Measurements from ENCODE around the gene ATCAY.
"Not testable (repeated sequence)": the region's sequence is repeated elsewhere in the genome, so short reads cannot be mapped to it uniquely, and the experiment has no call there.

The ATCAY gene

GRCh38 chr19:3950871-3951861, 70.7 kb downstream of the ATCAY start:
- no peak for DNase-seq

- not testable (repeated sequence) for DNase-seq
Measured at GRCh38 chr19:3952755-3953276, 72.3 kb downstream of the ATCAY start.

DNA sequence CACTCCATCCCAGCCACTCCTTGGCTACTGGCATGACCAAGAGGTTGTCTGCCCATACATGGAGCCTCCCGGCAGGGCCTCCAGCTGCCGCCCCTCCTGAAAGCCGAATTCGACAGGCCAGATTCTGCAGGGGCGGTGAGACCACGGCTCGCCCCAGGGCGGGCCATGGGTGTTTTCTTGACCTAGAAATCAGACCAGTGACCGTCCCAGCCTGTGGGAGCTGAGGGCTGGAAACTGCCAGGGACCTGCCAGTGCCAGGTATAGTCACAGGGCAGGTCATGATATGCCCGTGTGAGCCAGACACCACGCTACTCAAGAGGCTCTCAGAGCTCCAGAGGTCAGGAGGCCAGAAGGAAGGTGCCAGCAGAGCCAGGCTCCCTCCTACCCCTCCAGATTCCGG, 73.6 kb downstream of the ATCAY start:
- no peak for DNase-seq

DNA sequence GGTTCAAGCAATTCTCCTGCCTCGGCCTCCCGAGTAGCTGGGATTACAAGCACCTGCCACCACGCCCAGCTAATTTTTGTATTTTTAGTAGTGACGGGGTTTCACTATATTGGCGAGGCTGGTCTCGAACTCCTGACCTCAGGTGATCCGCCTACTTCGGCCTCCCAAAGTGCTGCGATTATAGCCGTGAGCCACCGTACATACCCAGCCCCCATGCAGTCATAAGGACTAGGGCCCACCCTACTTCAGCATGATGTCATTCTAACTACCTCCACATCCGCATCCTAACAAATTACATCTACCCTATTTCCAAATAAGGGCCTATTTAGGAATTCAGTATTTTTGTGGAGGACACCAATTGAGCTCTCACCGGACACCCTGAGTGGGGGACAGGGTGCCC, 74.8 kb downstream of the ATCAY start:
- DNase-seq, result not testable (repeated sequence)

DNA sequence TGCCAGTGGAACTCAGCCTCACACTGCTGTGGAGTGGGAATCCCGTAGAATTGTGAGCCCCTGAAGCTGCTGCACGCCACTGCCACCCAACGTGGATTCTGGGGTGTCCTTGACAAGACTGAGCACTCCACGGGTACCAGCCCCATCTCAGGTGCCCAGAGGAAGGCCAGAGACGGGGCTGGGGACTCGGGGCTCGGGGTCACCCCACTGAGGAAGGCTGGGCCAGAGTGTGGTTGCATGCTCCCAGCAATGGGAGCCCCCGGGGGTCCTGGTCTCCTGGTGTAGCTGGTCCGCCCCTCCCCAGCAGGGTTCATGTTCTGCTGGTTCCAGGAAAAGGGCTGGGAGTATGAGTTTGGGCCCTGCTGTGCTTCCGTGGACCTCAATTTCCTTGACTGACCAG, 75.2 kb downstream of the ATCAY start:
- DNase-seq, result no peak

GRCh38 chr19:3958836-3959765, 78.6 kb downstream of the ATCAY start:
- no peak for DNase-seq

DNA sequence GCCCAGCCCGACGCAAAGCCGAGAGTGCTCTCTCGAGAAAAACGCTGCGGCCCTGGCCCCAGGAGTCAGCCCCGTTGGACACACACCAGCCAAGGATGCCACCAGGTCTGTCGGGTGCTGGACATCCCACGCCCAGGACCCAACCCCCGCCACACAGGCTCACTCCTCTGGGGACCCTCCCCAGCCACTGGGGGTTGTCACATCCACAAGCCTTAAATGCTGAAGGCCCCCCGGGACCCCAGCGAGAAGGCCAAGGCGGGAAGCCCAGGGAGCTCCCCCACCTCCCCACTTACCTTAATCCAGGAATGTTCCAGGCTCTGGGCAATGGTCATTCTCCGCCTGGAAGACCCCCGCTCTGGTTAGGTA, 79.3 kb downstream of the ATCAY start:
- DNase-seq, result no peak

- no peak for DNase-seq
Measured at GRCh38 chr19:3961007-3961406, 80.5 kb downstream of the ATCAY start.

GRCh38 chr19:3963458-3964255, 83.2 kb downstream of the ATCAY start:
- no peak for DNase-seq

DNA sequence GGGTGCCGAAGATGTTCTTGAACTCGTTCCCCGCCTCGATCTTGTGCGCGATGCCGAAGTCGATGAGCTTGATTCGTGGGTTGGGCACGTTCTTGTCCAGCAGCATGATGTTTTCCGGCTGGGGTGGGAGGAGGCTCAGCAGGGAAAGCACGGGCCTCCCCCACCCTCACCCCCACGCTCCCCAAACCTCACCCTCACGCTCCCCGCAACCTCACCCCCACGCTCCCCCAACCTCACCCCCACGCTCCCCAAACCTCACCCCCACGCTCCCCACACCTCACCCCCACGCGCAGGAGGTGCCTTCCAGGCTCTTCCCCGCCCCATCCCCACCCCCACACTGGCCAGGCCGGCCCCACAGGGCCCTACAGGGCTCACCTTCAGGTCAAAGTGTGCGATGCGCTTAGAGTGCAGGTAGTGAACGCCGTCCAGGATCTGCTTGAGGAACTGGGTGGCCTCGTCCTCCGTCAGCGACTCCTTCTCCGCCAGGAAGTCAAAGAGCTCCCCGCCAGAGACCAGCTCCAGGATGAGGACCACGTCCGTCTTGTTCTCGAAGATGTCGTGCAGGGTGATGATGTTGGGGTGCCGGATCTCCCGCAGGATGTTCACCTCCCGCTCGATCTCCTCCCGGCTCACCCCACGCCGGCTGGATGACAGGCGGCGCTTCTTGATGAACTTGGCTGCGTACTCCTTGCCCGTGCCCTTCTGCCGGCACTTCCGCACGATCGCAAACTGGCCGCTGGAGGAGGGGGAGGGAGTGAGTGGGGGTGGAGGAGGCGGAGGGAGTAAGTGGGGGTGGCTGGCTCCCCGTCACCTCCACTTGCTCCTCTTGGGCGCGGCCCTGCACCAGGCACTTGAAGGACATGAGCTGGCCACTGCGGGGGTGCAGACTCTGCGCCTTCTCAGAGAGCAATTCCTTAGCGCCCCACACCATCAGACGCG, 84.0 kb downstream of the ATCAY start:
- no peak for DNase-seq

DNA sequence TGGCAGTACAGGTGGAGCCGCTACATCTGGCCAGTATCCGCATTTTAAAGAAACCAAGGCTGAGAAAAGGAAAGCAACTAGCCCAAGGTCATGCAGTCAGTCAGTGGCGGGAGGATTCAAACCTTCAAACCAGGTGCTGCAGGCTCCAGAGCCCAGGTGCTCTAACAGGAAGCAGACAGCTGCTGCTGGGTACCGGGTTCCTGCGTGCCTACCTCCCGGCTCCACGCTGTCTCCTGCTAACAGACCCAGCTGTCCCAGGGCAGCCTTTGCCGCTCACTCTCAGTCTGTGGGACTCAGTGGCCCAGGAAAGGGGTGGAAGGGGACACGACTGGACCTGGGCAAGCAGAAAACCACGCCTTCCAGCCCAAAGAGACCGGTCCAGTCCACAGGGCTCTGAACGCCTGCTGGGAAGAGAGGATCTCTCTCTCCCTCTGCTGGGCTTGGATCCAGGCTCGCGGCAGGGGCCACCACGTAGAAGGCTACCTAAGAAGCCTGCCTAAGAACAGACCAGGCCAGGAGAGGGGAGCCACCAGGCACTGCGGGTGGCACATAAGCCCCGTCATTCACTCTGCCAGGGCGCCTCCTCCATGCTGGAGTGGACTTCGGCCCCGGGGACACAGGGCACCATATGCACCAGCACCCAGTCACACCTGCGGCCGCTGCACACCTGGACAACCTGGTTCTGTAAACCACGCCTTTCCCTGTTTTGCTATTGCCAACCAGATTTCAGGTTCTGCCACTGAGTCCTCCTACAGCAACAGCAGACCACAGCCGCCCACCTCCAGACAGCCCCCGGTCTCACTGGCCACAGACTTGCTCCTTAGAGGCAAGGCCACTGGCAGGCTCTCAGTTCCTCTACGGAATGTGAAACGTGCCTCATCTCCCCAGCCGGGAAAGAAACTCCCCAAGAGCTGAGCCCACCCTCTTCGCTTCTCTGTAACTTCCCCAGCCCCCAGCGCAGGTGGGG, 85.8 kb downstream of the ATCAY start:
- DNase-seq, result no peak

- DNase-seq, result not testable (repeated sequence)
Measured at GRCh38 chr19:3967983-3968382, 87.5 kb downstream of the ATCAY start.

- DNase-seq, result peak; percentile 66
Measured at GRCh38 chr19:3968556-3969434, 88.3 kb downstream of the ATCAY start.

GRCh38 chr19:3969435-3970312, 89.2 kb downstream of the ATCAY start:
- peak; percentile 25 for DNase-seq

DNA sequence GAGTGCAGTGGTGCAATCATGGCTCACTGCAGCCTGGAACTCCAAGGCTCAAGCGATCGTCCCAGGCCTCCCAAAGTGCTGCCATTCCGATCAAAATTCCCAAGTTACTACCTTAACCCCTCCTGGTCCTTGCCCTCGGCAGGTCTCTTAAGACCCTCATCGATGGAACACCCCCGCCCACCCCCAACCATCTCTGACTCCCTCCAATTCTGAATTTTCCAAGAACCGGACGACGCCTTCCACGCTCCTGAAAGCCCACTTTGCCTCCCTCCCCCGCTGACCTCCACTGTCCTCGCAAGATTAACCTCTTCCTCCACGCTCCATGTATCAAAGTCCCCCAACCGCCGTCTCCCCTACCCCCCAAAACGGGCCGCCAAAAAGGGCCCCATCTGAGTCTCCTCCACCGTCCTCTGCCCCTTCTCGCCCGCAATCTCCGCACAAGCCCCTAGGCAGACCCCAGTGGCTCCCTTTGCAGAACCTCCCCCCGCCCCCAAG, 89.9 kb downstream of the ATCAY start:
- peak; percentile 23 for DNase-seq

GRCh38 chr19:3970808-3971598, 90.5 kb downstream of the ATCAY start, which contains the start of gene DAPK3:
Gene DAPK3 (minus strand): TSS chr19:3971099. CDS start chr19:3969735, 1,364 bp downstream.
- DNase-seq, result peak; percentile 95

GRCh38 chr19:3975144-3975543, 94.7 kb downstream of the ATCAY start:
- no peak for DNase-seq

Data from retina (tissue), 1 donor.